Measurements from ENCODE around the gene TMEM269.

Gene TMEM269

DNA sequence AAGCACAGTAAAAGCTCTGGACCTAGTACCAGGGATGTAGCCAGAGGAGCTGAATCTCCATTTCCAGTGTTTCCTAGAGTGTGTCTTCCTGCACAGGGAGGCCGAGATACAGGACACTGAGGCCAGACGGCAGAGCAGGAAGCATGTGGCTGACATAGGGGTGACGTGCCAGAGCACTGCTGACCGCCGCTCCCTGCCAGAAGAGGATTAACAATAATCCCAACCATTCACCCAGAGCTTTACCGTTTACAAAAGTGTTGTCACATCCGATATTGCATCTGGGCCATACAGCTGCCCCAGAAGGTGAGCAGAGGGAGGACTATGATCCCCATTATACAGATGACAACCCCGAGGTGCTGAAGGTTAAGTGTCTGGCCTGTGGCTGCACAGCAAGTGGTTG lies 38.9 kb upstream of the TMEM269 start:
- no peaks in the 10 kb centered on the region for H3K9me3 ChIP-seq (ENCODE audit: control insufficient read depth, insufficient read depth, low read depth, low read length)
- H3K36me3 ChIP-seq (ENCODE audit: control insufficient read depth in 2 of 2, insufficient read depth in 1 of 2, low read length in 2 of 2): peaks cover 0 to 51% of the 10 kb centered on the region in 2 experiments; a peak in 2 of 3 replicates
- no peak overlapping the region for H3K4me3 ChIP-seq (ENCODE audit: low read depth, low read length)
- CTCF ChIA-PET: interaction anchor here (0.6 to 2.0 kb wide), 8 partner anchors 18 to 598 kb away, joined by 3 to 6 read pairs (median 4); no protein-coding TSS in a partner anchor
- H3K27ac ChIP-seq (ENCODE audit: extremely low read depth, low read depth, low read length): no peak overlapping the region
- TF ChIP-seq ZNF19 (tag by site-specific recombination; IDR thresholded peaks at IDR 0.05; ENCODE audit: low read depth): no peak
- TF ChIP-seq ZNF548 (tag by site-specific recombination; IDR thresholded peaks at IDR 0.05): no peak
- no peak for TF ChIP-seq ZNF501 (tag by site-specific recombination; IDR thresholded peaks at IDR 0.05)
- TF ChIP-seq KLF10 (tag by site-specific recombination; IDR thresholded peaks at IDR 0.05): no peak
- no peak for TF ChIP-seq ELK4 (IDR thresholded peaks at IDR 0.05; ENCODE audit: borderline replicate concordance, low read depth, low read length)
- no peak for TF ChIP-seq ZNF416 (tag by site-specific recombination; IDR thresholded peaks at IDR 0.05)
- no peak for TF ChIP-seq ZXDB (tag by site-specific recombination; IDR thresholded peaks at IDR 0.05)
- no peak for TF ChIP-seq OSR2 (tag by site-specific recombination; IDR thresholded peaks at IDR 0.05)
- TF ChIP-seq ZEB2 (tag by site-specific recombination; IDR thresholded peaks at IDR 0.05): no peak
- no peaks in the 10 kb centered on the region for H3K4me1 ChIP-seq (ENCODE audit: control insufficient read depth, insufficient read depth, low read length)
- POLR2A ChIA-PET: interaction anchor here (0.5 kb wide), 1 partner anchor 17 kb away, joined by 3 read pairs; no protein-coding TSS in a partner anchor

GRCh38 chr1:42746436-42747105 lies 38.2 kb upstream of the TMEM269 start:
- H3K27ac ChIP-seq (ENCODE audit: extremely low read depth, low read depth, low read length): no peak overlapping the region
- peaks cover 0 to 52% of the 10 kb centered on the region in 2 experiments; a peak in 2 of 3 replicates for H3K36me3 ChIP-seq (ENCODE audit: control insufficient read depth in 2 of 2, insufficient read depth in 1 of 2, low read length in 2 of 2)
- no peak overlapping the region for H3K4me3 ChIP-seq (ENCODE audit: low read depth, low read length)
- H3K4me1 ChIP-seq (ENCODE audit: control insufficient read depth, insufficient read depth, low read length): no peaks in the 10 kb centered on the region
- TF ChIP-seq ZNF292 (tag by site-specific recombination; IDR thresholded peaks at IDR 0.05; ENCODE audit: borderline replicate concordance, low read depth) (no peak), SP2 (tag by site-specific recombination; IDR thresholded peaks at IDR 0.05) (no peak), OVOL3 (tag by site-specific recombination; IDR thresholded peaks at IDR 0.05) (no peak), ZNF23 (tag by site-specific recombination; IDR thresholded peaks at IDR 0.05; ENCODE audit: borderline replicate concordance) (no peak), KLF9 (tag by site-specific recombination; IDR thresholded peaks at IDR 0.05; ENCODE audit: low read depth) (no peak)
- POLR2A ChIA-PET: no interaction called here
- H3K9me3 ChIP-seq (ENCODE audit: control insufficient read depth, insufficient read depth, low read depth, low read length): no peaks in the 10 kb centered on the region
- CTCF ChIA-PET: interaction anchor here (0.6 to 2.0 kb wide), 15 partner anchors 9 to 1669 kb away, joined by 3 to 6 read pairs (median 3); no protein-coding TSS in a partner anchor

DNA sequence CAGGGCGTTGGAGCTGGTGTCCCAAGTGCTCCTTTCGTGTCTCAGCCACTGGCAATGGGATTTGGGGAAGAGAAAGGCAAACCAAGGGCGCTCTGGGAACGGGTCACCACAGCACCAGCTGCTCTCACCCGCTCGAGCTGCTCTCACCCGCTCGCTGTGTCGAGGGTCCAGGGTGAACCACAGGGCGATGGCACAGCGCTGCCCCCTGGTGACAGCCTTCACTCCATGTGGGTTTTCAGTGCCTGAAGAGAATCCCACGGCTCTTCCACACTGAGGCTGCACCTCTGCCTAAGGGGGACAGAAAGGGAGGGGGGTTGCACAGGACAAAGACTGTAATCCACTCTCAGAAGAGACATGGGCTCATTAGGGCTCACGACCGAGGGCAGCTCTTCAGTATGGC lies 37.7 kb upstream of the TMEM269 start:
- POLR2A ChIA-PET: interaction anchor here (0.9 kb wide), 1 partner anchor 177 kb away, joined by 6 read pairs; no protein-coding TSS in a partner anchor
- H3K4me1 ChIP-seq (ENCODE audit: control insufficient read depth, insufficient read depth, low read length): no peaks in the 10 kb centered on the region
- no peaks in the 10 kb centered on the region for H3K9me3 ChIP-seq (ENCODE audit: control insufficient read depth, insufficient read depth, low read depth, low read length)
- peaks cover 0 to 58% of the 10 kb centered on the region in 2 experiments; a peak in 2 of 3 replicates for H3K36me3 ChIP-seq (ENCODE audit: control insufficient read depth in 2 of 2, insufficient read depth in 1 of 2, low read length in 2 of 2)
- H3K27ac ChIP-seq (ENCODE audit: extremely low read depth, low read depth, low read length): no peak overlapping the region
- CTCF ChIA-PET: interaction anchor here (0.6 to 2.0 kb wide), 17 partner anchors 9 to 1668 kb away, joined by 3 to 6 read pairs (median 3); no protein-coding TSS in a partner anchor
- no peak overlapping the region for H3K4me3 ChIP-seq (ENCODE audit: low read depth, low read length)
- no peak for TF ChIP-seq ZIC2 (tag by site-specific recombination; IDR thresholded peaks at IDR 0.05)
- no peak for TF ChIP-seq PBX3 (CRISPR knock-in tag; IDR thresholded peaks at IDR 0.05)
- peak; percentile 54 for TF ChIP-seq ZNF654 (tag by site-specific recombination; IDR thresholded peaks at IDR 0.05; ENCODE audit: low read depth)
- no peak for TF ChIP-seq ZNF302 (tag by site-specific recombination; IDR thresholded peaks at IDR 0.05; ENCODE audit: low read depth)
- 0 out of 2 replicates have a peak, but pooled peaks have one; percentile 48 for TF ChIP-seq ZNF2 (tag by site-specific recombination; IDR thresholded peaks at IDR 0.05)
- TF ChIP-seq ZNF426 (tag by site-specific recombination; IDR thresholded peaks at IDR 0.05): no peak
- peak; percentile 53; the same call in 1 of the 2 replicates for TF ChIP-seq ZNF341 (tag by site-specific recombination; IDR thresholded peaks at IDR 0.05; ENCODE audit: low read depth)
- no peak for TF ChIP-seq ZNF324 (tag by site-specific recombination; IDR thresholded peaks at IDR 0.05)
- TF ChIP-seq PRDM6 (tag by site-specific recombination; IDR thresholded peaks at IDR 0.05): no peak
- TF ChIP-seq ZNF530 (tag by site-specific recombination; IDR thresholded peaks at IDR 0.05; ENCODE audit: low read depth): no peak
- no peak for TF ChIP-seq ZNF776 (tag by site-specific recombination; IDR thresholded peaks at IDR 0.05; ENCODE audit: borderline replicate concordance)
- TF ChIP-seq ZNF140 (tag by site-specific recombination; IDR thresholded peaks at IDR 0.05): no peak
- TF ChIP-seq OSR2 (tag by site-specific recombination; IDR thresholded peaks at IDR 0.05): no peak
- no peak for TF ChIP-seq ZNF785 (tag by site-specific recombination; IDR thresholded peaks at IDR 0.05)
